ENCODE measurements around the gene NR2C2.
"Not testable (repeated sequence)": the region's sequence is repeated elsewhere in the genome, so short reads cannot be mapped to it uniquely, and the experiment has no call there.

The NR2C2 gene

DNA sequence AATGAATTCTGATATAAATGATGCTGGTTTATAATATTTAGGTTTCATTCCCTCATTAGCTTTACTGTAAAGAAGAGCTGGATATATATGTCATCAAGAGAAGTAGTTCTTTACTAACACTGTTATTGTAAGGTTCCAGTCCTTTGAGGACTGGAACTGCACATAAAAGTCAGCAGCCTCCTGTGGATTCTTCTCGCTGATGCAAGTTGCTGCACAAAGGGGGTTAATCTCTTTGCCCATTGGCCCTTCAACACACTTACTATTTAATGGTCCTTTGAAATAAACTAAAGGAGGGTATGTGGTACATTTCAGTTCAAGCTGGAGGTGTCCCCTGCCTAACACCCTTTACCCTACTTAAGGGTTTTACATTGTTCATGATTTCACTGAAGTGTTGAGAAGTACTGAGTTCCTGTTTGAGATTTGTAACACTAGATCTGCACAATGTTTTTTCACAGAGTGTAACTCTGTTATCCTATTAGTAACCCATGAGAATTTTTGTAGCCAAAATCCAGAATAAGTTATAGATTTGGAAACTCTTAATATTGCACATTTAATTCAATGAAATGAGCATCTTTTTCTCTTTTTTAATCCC, 43.9 kb downstream of the NR2C2 start:
- TF ChIP-seq, protein P1, sequence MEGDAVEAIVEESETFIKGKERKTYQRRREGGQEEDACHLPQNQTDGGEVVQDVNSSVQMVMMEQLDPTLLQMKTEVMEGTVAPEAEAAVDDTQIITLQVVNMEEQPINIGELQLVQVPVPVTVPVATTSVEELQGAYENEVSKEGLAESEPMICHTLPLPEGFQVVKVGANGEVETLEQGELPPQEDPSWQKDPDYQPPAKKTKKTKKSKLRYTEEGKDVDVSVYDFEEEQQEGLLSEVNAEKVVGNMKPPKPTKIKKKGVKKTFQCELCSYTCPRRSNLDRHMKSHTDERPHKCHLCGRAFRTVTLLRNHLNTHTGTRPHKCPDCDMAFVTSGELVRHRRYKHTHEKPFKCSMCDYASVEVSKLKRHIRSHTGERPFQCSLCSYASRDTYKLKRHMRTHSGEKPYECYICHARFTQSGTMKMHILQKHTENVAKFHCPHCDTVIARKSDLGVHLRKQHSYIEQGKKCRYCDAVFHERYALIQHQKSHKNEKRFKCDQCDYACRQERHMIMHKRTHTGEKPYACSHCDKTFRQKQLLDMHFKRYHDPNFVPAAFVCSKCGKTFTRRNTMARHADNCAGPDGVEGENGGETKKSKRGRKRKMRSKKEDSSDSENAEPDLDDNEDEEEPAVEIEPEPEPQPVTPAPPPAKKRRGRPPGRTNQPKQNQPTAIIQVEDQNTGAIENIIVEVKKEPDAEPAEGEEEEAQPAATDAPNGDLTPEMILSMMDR (IDR thresholded peaks at IDR 0.05; ENCODE audit: insufficient read depth, low read length, poor library complexity, severe bottlenecking), result no peak
- no peak for DNase-seq (ENCODE audit: extremely low read depth, insufficient read length)
- Histone ChIP-seq H3K36me3 (ENCODE audit: control insufficient read depth, insufficient read depth, low read length) (no peaks in the 10 kb centered on the region), H3K4me3 (replicated peaks; ENCODE audit: low read depth, low read length) (no peak overlapping the region), H3K27me3 (replicated peaks; ENCODE audit: control insufficient read depth, insufficient read depth, low read length) (no peaks in the 10 kb centered on the region)

DNA sequence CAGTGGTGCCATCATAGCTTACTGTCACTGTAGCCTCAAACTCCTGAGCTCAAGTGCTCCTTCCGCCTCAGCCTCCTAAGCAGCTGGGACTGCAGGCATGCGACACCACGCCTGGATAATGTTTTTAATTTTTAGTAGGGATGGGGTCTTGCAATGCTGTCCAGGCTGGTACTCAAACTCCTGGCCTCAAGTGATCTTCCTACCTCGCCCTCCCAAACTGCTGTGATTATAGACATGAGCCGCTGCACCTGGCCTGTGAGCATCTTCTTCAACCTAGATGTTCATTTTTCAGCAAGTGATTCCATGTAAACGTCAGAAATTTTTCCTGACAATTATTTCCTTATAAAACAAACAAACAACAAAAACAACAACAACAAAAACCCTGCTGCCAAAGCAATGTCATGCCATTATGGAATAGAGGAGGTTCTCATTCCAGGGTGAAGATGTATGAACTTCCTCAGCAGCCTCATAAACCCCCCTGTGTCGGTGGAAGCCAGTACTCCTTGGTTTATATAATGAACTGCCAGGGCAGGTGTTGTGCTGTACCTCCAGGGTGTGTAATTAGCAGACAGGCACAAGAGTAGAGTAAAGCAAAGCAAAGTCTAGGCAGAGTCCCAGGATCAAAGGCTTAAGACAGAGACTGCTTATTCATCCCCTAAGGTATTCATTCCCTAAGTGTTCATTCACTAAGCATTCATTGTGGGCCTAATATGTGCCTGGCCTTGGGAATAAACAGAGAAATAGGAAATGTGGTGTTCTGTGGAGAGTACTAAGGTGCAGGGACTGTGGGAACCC, 44.6 kb downstream of the NR2C2 start:
- TF ChIP-seq, protein P1 (IDR thresholded peaks at IDR 0.05; ENCODE audit: insufficient read depth, low read length, poor library complexity, severe bottlenecking), result no peak
- no peaks in the 10 kb centered on the region for H3K36me3 ChIP-seq (ENCODE audit: control insufficient read depth, insufficient read depth, low read length)
- no peak for DNase-seq (ENCODE audit: extremely low read depth, insufficient read length)
- no peaks in the 10 kb centered on the region for H3K27me3 ChIP-seq (replicated peaks; ENCODE audit: control insufficient read depth, insufficient read depth, low read length)
- H3K4me3 ChIP-seq (replicated peaks; ENCODE audit: low read depth, low read length), result no peak overlapping the region

DNA sequence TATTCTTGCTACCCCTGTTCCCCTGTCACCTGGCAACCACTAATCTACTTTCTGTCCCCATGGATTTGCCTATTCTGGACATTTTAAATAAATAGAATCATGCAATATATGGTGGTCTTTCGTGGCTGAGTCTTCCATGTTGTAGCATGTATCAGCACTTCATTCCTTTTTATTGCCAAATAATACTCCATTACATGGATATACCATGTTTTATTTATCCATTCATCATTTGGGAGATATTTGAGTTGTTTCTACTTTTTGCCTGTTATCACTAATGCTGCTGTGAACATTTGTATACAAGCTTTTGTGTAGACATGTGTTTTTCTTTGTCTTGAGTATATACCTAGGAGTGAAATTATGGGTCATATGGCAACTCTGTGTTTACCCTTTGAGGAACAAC, 50.6 kb downstream of the NR2C2 start:
- DNase-seq (ENCODE audit: extremely low read depth, insufficient read length), result no peak
- TF ChIP-seq, protein P1 (IDR thresholded peaks at IDR 0.05; ENCODE audit: insufficient read depth, low read length, poor library complexity, severe bottlenecking), result no peak
- H3K4me3 ChIP-seq (replicated peaks; ENCODE audit: low read depth, low read length), result no peak overlapping the region

DNA sequence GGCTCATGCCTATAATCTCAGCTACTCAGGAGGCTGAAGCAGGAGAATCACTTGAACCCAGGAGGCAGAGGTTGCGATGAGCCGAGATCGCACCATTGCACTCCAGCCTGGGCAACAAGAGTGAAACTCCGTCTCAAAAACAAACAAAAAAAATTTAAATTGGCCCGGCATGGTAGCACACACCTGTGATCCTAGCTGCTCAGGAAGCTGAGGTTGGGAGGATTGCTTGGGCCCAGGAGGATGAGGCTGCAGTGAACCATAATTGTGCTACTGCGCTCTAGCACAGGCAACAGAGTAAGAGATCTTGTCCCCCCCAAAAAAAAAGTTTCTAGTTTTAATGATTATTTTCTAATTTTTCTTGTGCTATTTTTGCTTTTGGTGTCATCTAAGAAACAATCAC, 51.8 kb downstream of the NR2C2 start:
- not testable (repeated sequence) for H3K36me3 ChIP-seq (ENCODE audit: control insufficient read depth, insufficient read depth, low read length); H3K27me3 ChIP-seq (replicated peaks; ENCODE audit: control insufficient read depth, insufficient read depth, low read length); H3K4me3 ChIP-seq (replicated peaks; ENCODE audit: low read depth, low read length); DNase-seq (ENCODE audit: extremely low read depth, insufficient read length)

More for the DNA sequence above, 50.6 kb downstream of the NR2C2 start:
- Histone ChIP-seq H3K36me3 (ENCODE audit: control insufficient read depth, insufficient read depth, low read length) (peaks cover 2% of the 10 kb centered on the region; the same call in 1 of the 2 replicates), H3K27me3 (replicated peaks; ENCODE audit: control insufficient read depth, insufficient read depth, low read length) (no peaks in the 10 kb centered on the region)

DNA sequence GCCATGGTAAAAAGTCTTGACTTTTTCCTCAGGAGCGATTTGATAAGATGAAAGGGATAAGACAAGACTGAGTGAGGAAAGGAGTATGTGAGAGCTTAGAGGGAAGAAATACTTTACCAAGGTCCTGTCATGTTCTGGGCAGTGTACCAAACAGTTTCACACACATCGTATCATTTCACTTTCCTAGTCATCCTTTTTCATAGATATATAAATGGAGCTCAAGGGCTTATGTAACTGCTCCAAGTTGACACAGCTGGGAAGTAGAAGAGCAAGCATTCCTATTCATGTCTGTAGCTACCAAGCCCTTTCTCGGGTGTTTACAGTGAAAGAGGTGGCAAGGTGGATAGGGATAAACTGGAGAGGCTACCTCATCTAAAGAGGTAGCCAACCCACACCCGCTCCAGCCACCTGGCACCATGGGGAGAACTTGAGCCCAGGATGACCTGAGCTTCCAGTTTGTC, 60.3 kb downstream of the NR2C2 start:
- no peak overlapping the region for H3K4me3 ChIP-seq (replicated peaks; ENCODE audit: low read depth, low read length)
- TF ChIP-seq, protein P1 (IDR thresholded peaks at IDR 0.05; ENCODE audit: insufficient read depth, low read length, poor library complexity, severe bottlenecking), result no peak
- DNase-seq (ENCODE audit: extremely low read depth, insufficient read length), result no peak
- H3K27me3 ChIP-seq (replicated peaks; ENCODE audit: control insufficient read depth, insufficient read depth, low read length), result no peaks in the 10 kb centered on the region
- peaks cover 4% of the 10 kb centered on the region for H3K36me3 ChIP-seq (ENCODE audit: control insufficient read depth, insufficient read depth, low read length)

DNA sequence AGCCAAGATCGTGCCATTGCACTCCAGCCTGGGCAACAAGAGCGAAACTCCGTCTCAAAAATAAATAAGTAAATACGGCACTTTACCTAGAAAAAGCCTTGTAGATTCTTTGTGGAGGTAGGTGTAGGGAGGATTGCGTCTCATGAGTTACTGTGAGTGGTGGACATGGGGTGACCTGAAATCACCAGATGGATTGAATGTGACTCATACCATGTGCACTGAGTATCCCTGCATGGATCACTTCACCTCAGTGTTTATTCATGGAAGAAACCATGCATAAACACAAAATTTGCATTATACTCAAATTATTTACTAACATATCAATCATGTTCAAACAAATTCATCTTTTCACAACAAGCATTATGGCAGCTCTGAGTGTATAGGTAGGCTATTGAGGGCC, 61.8 kb downstream of the NR2C2 start:
- H3K36me3 ChIP-seq (ENCODE audit: control insufficient read depth, insufficient read depth, low read length), result peaks cover 13% of the 10 kb centered on the region
- TF ChIP-seq, protein P1 (IDR thresholded peaks at IDR 0.05; ENCODE audit: insufficient read depth, low read length, poor library complexity, severe bottlenecking), result no peak
- no peak overlapping the region for H3K4me3 ChIP-seq (replicated peaks; ENCODE audit: low read depth, low read length)
- DNase-seq (ENCODE audit: extremely low read depth, insufficient read length), result no peak
- no peaks in the 10 kb centered on the region for H3K27me3 ChIP-seq (replicated peaks; ENCODE audit: control insufficient read depth, insufficient read depth, low read length)

All from GM06990 (cell line).